GM12891 (cell line): Measurements from ENCODE around the gene PYROXD2.

ENCODE experiments used
- PAX5 ChIP-seq: IDR thresholded peaks from 2 replicates; pipeline ENCODE4 v1.6.1; 2011; ENCODE audit warnings: low read length, moderate library complexity, mild to moderate bottlenecking; ENCODE audit not compliant: insufficient read depth, severe bottlenecking
- POLR2A ChIP-seq: IDR thresholded peaks from 2 replicates; pipeline ENCODE4 v1.6.1; 2011; ENCODE audit warnings: low read depth, low read length, control low read depth
- POLR2AphosphoS5 ChIP-seq: IDR thresholded peaks from 2 replicates; pipeline ENCODE4 v1.6.1; 2011; ENCODE audit warnings: low read depth, low read length, control low read depth
- SPI1 ChIP-seq: IDR thresholded peaks from 2 replicates; pipeline ENCODE4 v1.6.1; 2011; ENCODE audit warnings: low read depth, low read length, control low read depth
- TAF1 ChIP-seq: IDR thresholded peaks from 2 replicates; pipeline ENCODE4 v1.6.1; 2011; ENCODE audit warnings: low read depth, low read length, control low read depth

- TF ChIP-seq SPI1, result no peak
- no peak for TF ChIP-seq TAF1
- TF ChIP-seq POLR2AphosphoS5, result no peak
- TF ChIP-seq POLR2A, result no peak
- TF ChIP-seq PAX5, result no peak
Observed at GRCh38 chr10:98445200-98445812, 30.3 kb upstream of the PYROXD2 start.
